ENCODE data around the gene FOXA3. TPM values are rescaled to one million over a fixed set of nuclear protein-coding genes. Genes with fewer than 3 reads are reported as not detected.

FOXA3 gene
- total and polyA plus RNA-seq, 10 of the 15 experiments (the other 5 are each of a cell fraction or from before 2014, with no cell fraction given): 0.04 to 0.83 (median 0.11) TPM; not detected in 5

- 0 out of 2 replicates have a peak, but pooled peaks have one; percentile 64 for TF ChIP-seq STAT1 (conservative IDR thresholded peaks at IDR 0.05)
- TF ChIP-seq CBFB (IDR thresholded peaks at IDR 0.05; ENCODE audit: low read depth): 0 out of 2 replicates have a peak, but pooled peaks have one; percentile 17
- no peak for TF ChIP-seq WRNIP1 (IDR thresholded peaks at IDR 0.05; ENCODE audit: borderline replicate concordance, low read depth, low read length)
- peak; percentile 94 for TF ChIP-seq BMI1 (IDR thresholded peaks at IDR 0.05; ENCODE audit: borderline replicate concordance)
- TF ChIP-seq MTA2 (IDR thresholded peaks at IDR 0.05; ENCODE audit: low read depth): no peak
- TF ChIP-seq TARDBP (IDR thresholded peaks at IDR 0.05; ENCODE audit: borderline replicate concordance): no peak
- no peak for TF ChIP-seq ZZZ3 (IDR thresholded peaks at IDR 0.05; ENCODE audit: control insufficient read depth, insufficient read length, low read depth)
- TF ChIP-seq PAX8 (IDR thresholded peaks at IDR 0.05): no peak
- TF ChIP-seq POLR2AphosphoS2 (IDR thresholded peaks at IDR 0.05; ENCODE audit: low read depth, low read length): peak; percentile 65; the same call in 1 of the 2 replicates
- TF ChIP-seq BHLHE40 (IDR thresholded peaks at IDR 0.05; ENCODE audit: borderline replicate concordance in 1 of 2, low read depth in 2 of 2, low read length in 1 of 2): peak; percentile 19 to 48; a peak in 2 of 4 replicates
- peak; percentile 98 for TF ChIP-seq NRF1 (conservative IDR thresholded peaks at IDR 0.05; ENCODE audit: low read depth, low read length)
- peak; percentile 36 for TF ChIP-seq KLF5 (IDR thresholded peaks at IDR 0.05; ENCODE audit: partially characterized antibody)
- 0 out of 2 replicates have a peak, but pooled peaks have one; percentile 17 for TF ChIP-seq SMARCA5 (IDR thresholded peaks at IDR 0.05)
- 0 out of 2 replicates have a peak, but pooled peaks have one; percentile 37 for TF ChIP-seq RELB (IDR thresholded peaks at IDR 0.05; ENCODE audit: low read depth)
- 0 out of 2 replicates have a peak, but pooled peaks have one; percentile 30 for TF ChIP-seq BACH1 (IDR thresholded peaks at IDR 0.05; ENCODE audit: borderline replicate concordance)
- no peak for TF ChIP-seq USF1 (IDR thresholded peaks at IDR 0.05; ENCODE audit: borderline replicate concordance, extremely low read length, insufficient read depth, low read depth, low read length)
- TF ChIP-seq HSF1 (IDR thresholded peaks at IDR 0.05; ENCODE audit: low read depth, low read length): no peak
- TF ChIP-seq NKRF (conservative IDR thresholded peaks at IDR 0.05): peak; percentile 46; the same call in 1 of the 2 replicates
- TF ChIP-seq POLR2AphosphoS5 (IDR thresholded peaks at IDR 0.05; ENCODE audit: low read length): peak; percentile 77
- TF ChIP-seq CHD4 (IDR thresholded peaks at IDR 0.05): no peak
- peak in 1 of 2 experiments; percentile 31; a peak in 2 of 4 replicates for TF ChIP-seq IKZF2 (IDR thresholded peaks at IDR 0.05)
- TF ChIP-seq CHD2 (IDR thresholded peaks at IDR 0.05; ENCODE audit: borderline replicate concordance, low read depth, low read length): no peak
- TF ChIP-seq KAT2A (conservative IDR thresholded peaks at IDR 0.05; ENCODE audit: control insufficient read depth, low read depth, low read length): no peak
These were observed 38.8 kb downstream of the FOXA3 start (continued) for GRCh38 chr19:45902651-45903625.

Measured in GM12878 (cell line).